ENCODE measurements around the gene CFAP74.

Gene CFAP74

DNA sequence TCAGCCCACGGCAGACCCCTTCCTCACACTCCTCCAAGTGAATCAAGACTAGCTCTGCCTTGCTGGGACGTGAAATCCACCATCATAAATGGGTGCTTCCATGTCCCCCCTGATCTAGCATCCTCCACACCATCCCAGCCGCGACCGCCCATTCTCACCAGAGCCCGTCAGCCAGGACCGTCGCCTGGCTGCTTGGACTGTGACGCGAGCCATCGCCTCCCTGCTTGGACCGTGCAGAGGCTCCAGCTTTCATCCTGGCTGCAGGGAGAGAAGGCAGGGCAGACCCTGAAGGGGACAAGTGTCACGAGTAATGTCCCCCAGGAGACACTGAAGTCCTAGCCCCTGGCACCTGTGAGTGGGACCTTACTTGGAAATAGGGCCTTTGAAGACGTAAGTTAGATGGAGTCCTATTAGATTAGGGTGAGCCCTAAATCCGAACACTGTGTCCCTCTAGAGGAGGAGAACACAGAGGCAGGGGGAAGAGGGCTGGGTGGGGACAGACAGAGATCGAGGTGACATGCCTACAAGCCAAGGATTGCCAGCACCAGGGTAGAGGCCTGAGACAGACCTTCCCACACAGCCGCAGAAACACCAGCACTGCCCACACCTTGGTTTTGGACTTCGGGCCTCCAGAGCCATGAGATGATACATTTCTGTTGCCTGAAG is 33.9 kb upstream of the CFAP74 start:
- H2BK5ac ChIP-seq (ENCODE audit: low read length), result no peak overlapping the region
- peaks cover 0 to 66% (median 0%) of the 10 kb centered on the region in 3 experiments for H3K27me3 ChIP-seq (ENCODE audit: control insufficient read depth in 3 of 3, insufficient read depth in 3 of 3, low read depth in 1 of 3, low read length in 3 of 3)
- peak overlapping the region; percentile 32 for H3K14ac ChIP-seq (ENCODE audit: low read length)
- H3K4me1 ChIP-seq (ENCODE audit: control insufficient read depth in 2 of 2, insufficient read depth in 1 of 2, low read depth in 1 of 2, low read length in 2 of 2), result peaks cover 0 to 6% of the 10 kb centered on the region in 2 donors
- no peak overlapping the region for H3K27ac ChIP-seq (replicated peaks; ENCODE audit: low read length)
- H2BK15ac ChIP-seq (ENCODE audit: low read length), result no peak overlapping the region
- no peak overlapping the region for H3K4me3 ChIP-seq (ENCODE audit: low read length in 2 of 2)
- no peak overlapping the region for H4K8ac ChIP-seq (ENCODE audit: low read depth, low read length)
- H2AFZ ChIP-seq (ENCODE audit: low read length), result no peak overlapping the region
- no peak overlapping the region for H3K4ac ChIP-seq (ENCODE audit: low read length)
- H2BK12ac ChIP-seq (ENCODE audit: low read length), result no peak overlapping the region
- H3K36me3 ChIP-seq (replicated peaks in 1 of 2; ENCODE audit: control insufficient read depth in 2 of 2, insufficient read depth in 2 of 2, low read length in 2 of 2), result no peaks in the 10 kb centered on the region
- WGBS, 2 donors (ENCODE audit: extremely low coverage in 2 of 2, insufficient read length in 2 of 2, insufficient replicate concordance in 1 of 2), result no CpG with 5 or more reads among the region's 18 CpGs
- H3K18ac ChIP-seq (ENCODE audit: low read length), result no peak overlapping the region
- H3K9ac ChIP-seq (ENCODE audit: low read depth, low read length, poor library complexity), result no peak overlapping the region
- H3K79me1 ChIP-seq (ENCODE audit: low read depth, low read length), result no peaks in the 10 kb centered on the region
- no peak overlapping the region for H3K23ac ChIP-seq (ENCODE audit: low read depth, low read length, poor library complexity)
- H2BK120ac ChIP-seq (ENCODE audit: low read depth, low read length), result no peak overlapping the region
- H2AK5ac ChIP-seq (ENCODE audit: low read depth, low read length), result no peak overlapping the region
- no peak overlapping the region for H4K91ac ChIP-seq (ENCODE audit: low read depth, low read length, poor library complexity)
- H3K4me2 ChIP-seq (ENCODE audit: insufficient read depth, low read length, poor library complexity, severe bottlenecking), result no peak overlapping the region
- H3K9me3 ChIP-seq (replicated peaks in 1 of 2; ENCODE audit: control insufficient read depth in 2 of 2, insufficient read depth in 1 of 2, low read depth in 1 of 2, low read length in 2 of 2), result no peaks in the 10 kb centered on the region
- DNase-seq (ENCODE audit: low spot score), result no peak

DNA sequence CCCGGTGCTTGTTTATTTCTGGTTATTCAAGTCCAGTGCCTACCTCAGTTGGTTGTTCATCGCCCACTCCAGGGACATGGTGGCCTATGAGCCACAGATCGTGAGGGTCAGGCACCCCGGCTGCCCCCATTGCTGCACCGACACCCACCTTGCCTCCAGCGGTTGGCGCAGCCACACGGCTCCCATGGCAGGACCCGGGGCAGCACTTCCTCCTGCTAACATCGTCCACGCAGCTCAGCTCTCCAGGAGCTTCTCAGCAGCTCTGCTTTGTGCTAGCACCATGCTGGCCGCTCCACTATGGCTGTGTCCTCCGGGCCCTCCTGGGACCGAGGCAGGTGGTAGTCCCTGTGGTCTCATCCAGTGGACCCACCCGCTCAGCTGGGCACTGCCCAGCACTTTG is 32.7 kb upstream of the CFAP74 start:
- Histone ChIP-seq H3K36me3 (replicated peaks in 1 of 2; ENCODE audit: control insufficient read depth in 2 of 2, insufficient read depth in 2 of 2, low read length in 2 of 2) (no peaks in the 10 kb centered on the region), H3K14ac (ENCODE audit: low read length) (no peak overlapping the region), H3K4me3 (ENCODE audit: low read length in 2 of 2) (no peak overlapping the region), H3K79me1 (ENCODE audit: low read depth, low read length) (no peaks in the 10 kb centered on the region), H3K4ac (ENCODE audit: low read length) (no peak overlapping the region), H3K9me3 (replicated peaks in 1 of 2; ENCODE audit: control insufficient read depth in 2 of 2, insufficient read depth in 1 of 2, low read depth in 1 of 2, low read length in 2 of 2) (no peaks in the 10 kb centered on the region), H2AFZ (ENCODE audit: low read length) (no peak overlapping the region), H3K4me2 (ENCODE audit: insufficient read depth, low read length, poor library complexity, severe bottlenecking) (no peak overlapping the region), H3K27me3 (ENCODE audit: control insufficient read depth in 3 of 3, insufficient read depth in 3 of 3, low read depth in 1 of 3, low read length in 3 of 3) (peaks cover 0 to 67% (median 0%) of the 10 kb centered on the region in 3 experiments), H2AK5ac (ENCODE audit: low read depth, low read length) (peak overlapping the region; percentile 89), H4K91ac (ENCODE audit: low read depth, low read length, poor library complexity) (no peak overlapping the region), H3K4me1 (ENCODE audit: control insufficient read depth in 2 of 2, insufficient read depth in 1 of 2, low read depth in 1 of 2, low read length in 2 of 2) (peaks cover 0 to 6% of the 10 kb centered on the region in 2 donors), H2BK12ac (ENCODE audit: low read length) (no peak overlapping the region), H3K9ac (ENCODE audit: low read depth, low read length, poor library complexity) (no peak overlapping the region), H3K27ac (replicated peaks; ENCODE audit: low read length) (no peak overlapping the region), H2BK15ac (ENCODE audit: low read length) (peak overlapping the region; percentile 9), H3K18ac (ENCODE audit: low read length) (peak overlapping the region; percentile 64), H4K8ac (ENCODE audit: low read depth, low read length) (no peak overlapping the region), H3K23ac (ENCODE audit: low read depth, low read length, poor library complexity) (peak overlapping the region; percentile 83), H2BK120ac (ENCODE audit: low read depth, low read length) (no peak overlapping the region), H2BK5ac (ENCODE audit: low read length) (no peak overlapping the region)
- no CpG with 5 or more reads among the region's 15 CpGs for WGBS, 2 donors (ENCODE audit: extremely low coverage in 2 of 2, insufficient read length in 2 of 2, insufficient replicate concordance in 1 of 2)
- no peak for DNase-seq (ENCODE audit: low spot score)

DNA sequence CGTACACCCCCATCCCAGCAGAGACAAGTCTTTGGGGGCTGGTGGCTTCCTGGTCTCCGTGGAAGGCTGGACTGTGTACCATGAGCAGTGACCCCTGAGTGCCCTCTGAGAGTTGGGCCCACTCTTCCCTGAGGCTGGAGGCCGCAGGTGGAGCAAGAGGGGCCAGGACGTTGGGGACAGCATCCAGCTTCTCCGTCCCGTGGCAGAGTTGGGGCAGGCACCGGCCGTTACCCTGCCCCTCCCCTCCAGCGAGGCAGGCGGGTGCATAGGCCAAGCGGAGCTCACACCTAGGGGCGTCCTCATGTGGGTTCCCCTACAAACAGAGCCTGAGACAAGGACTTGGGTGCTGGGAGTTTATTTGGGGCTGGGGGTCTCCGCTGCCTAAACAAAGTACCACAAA is 29.6 kb upstream of the CFAP74 start:
- Histone ChIP-seq H3K9me3 (replicated peaks in 1 of 2; ENCODE audit: control insufficient read depth in 2 of 2, insufficient read depth in 1 of 2, low read depth in 1 of 2, low read length in 2 of 2) (no peaks in the 10 kb centered on the region), H2AK5ac (ENCODE audit: low read depth, low read length) (no peak overlapping the region)

DNA sequence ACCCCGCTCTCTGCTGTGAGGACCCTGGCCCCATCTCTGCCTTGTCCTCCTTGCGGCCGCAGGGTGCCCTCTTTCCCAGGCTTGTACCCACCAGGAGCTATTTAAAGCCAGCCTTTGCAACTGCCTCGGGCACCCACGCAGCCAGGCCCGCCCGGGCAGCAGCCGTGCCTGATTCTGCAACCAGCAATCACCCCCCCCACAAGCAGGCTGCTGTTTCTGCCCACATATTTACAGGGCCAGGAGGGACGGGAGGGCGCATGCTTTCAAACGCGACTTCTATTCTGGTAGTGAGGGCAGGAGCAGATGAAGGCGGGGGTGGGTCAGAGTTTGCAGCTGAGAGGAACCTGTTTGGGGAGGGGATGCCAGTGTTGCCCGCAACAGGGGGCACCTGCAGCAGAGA is 29.2 kb upstream of the CFAP74 start:
- Histone ChIP-seq H2BK5ac (ENCODE audit: low read length) (no peak overlapping the region), H3K18ac (ENCODE audit: low read length) (peak overlapping the region; percentile 65), H3K4ac (ENCODE audit: low read length) (no peak overlapping the region), H4K91ac (ENCODE audit: low read depth, low read length, poor library complexity) (no peak overlapping the region), H2AK5ac (ENCODE audit: low read depth, low read length) (peak overlapping the region; percentile 37), H3K9ac (ENCODE audit: low read depth, low read length, poor library complexity) (no peak overlapping the region), H3K79me1 (ENCODE audit: low read depth, low read length) (no peaks in the 10 kb centered on the region), H3K4me3 (ENCODE audit: low read length in 2 of 2) (no peak overlapping the region), H4K8ac (ENCODE audit: low read depth, low read length) (no peak overlapping the region), H3K23ac (ENCODE audit: low read depth, low read length, poor library complexity) (no peak overlapping the region), H3K4me1 (ENCODE audit: control insufficient read depth in 2 of 2, insufficient read depth in 1 of 2, low read depth in 1 of 2, low read length in 2 of 2) (peaks cover 0 to 6% of the 10 kb centered on the region in 2 donors), H2BK120ac (ENCODE audit: low read depth, low read length) (peak overlapping the region; percentile 67), H3K27me3 (ENCODE audit: control insufficient read depth in 3 of 3, insufficient read depth in 3 of 3, low read depth in 1 of 3, low read length in 3 of 3) (peaks cover 0 to 61% (median 0%) of the 10 kb centered on the region in 3 experiments), H3K14ac (ENCODE audit: low read length) (no peak overlapping the region), H2BK12ac (ENCODE audit: low read length) (no peak overlapping the region), H3K27ac (replicated peaks; ENCODE audit: low read length) (no peak overlapping the region), H2BK15ac (ENCODE audit: low read length) (no peak overlapping the region), H3K4me2 (ENCODE audit: insufficient read depth, low read length, poor library complexity, severe bottlenecking) (no peak overlapping the region), H3K9me3 (replicated peaks in 1 of 2; ENCODE audit: control insufficient read depth in 2 of 2, insufficient read depth in 1 of 2, low read depth in 1 of 2, low read length in 2 of 2) (no peaks in the 10 kb centered on the region), H2AFZ (ENCODE audit: low read length) (no peak overlapping the region), H3K36me3 (replicated peaks in 1 of 2; ENCODE audit: control insufficient read depth in 2 of 2, insufficient read depth in 2 of 2, low read length in 2 of 2) (no peaks in the 10 kb centered on the region)
- DNase-seq (ENCODE audit: low spot score), result no peak
- no CpG with 5 or more reads among the region's 14 CpGs for WGBS, 2 donors (ENCODE audit: extremely low coverage in 2 of 2, insufficient read length in 2 of 2, insufficient replicate concordance in 1 of 2)

More for the DNA sequence above, 29.6 kb upstream of the CFAP74 start:
- Histone ChIP-seq H3K4me2 (ENCODE audit: insufficient read depth, low read length, poor library complexity, severe bottlenecking) (no peak overlapping the region), H3K36me3 (replicated peaks in 1 of 2; ENCODE audit: control insufficient read depth in 2 of 2, insufficient read depth in 2 of 2, low read length in 2 of 2) (no peaks in the 10 kb centered on the region), H4K91ac (ENCODE audit: low read depth, low read length, poor library complexity) (no peak overlapping the region), H3K18ac (ENCODE audit: low read length) (peak overlapping the region; percentile 54), H3K23ac (ENCODE audit: low read depth, low read length, poor library complexity) (peak overlapping the region; percentile 23), H2BK15ac (ENCODE audit: low read length) (peak overlapping the region; percentile 27), H3K27me3 (ENCODE audit: control insufficient read depth in 3 of 3, insufficient read depth in 3 of 3, low read depth in 1 of 3, low read length in 3 of 3) (peaks cover 0 to 63% (median 0%) of the 10 kb centered on the region in 3 experiments), H3K79me1 (ENCODE audit: low read depth, low read length) (no peaks in the 10 kb centered on the region), H2BK120ac (ENCODE audit: low read depth, low read length) (peak overlapping the region; percentile 67), H3K4ac (ENCODE audit: low read length) (peak overlapping the region; percentile 42), H2BK5ac (ENCODE audit: low read length) (no peak overlapping the region), H3K14ac (ENCODE audit: low read length) (no peak overlapping the region), H3K9ac (ENCODE audit: low read depth, low read length, poor library complexity) (no peak overlapping the region), H3K4me3 (ENCODE audit: low read length in 2 of 2) (no peak overlapping the region), H3K27ac (replicated peaks; ENCODE audit: low read length) (no peak overlapping the region), H3K4me1 (ENCODE audit: control insufficient read depth in 2 of 2, insufficient read depth in 1 of 2, low read depth in 1 of 2, low read length in 2 of 2) (peaks cover 0 to 6% of the 10 kb centered on the region in 2 donors), H2AFZ (ENCODE audit: low read length) (no peak overlapping the region), H4K8ac (ENCODE audit: low read depth, low read length) (no peak overlapping the region), H2BK12ac (ENCODE audit: low read length) (no peak overlapping the region)
- no peak for DNase-seq (ENCODE audit: low spot score)
- no CpG with 5 or more reads among the region's 13 CpGs for WGBS, 2 donors (ENCODE audit: extremely low coverage in 2 of 2, insufficient read length in 2 of 2, insufficient replicate concordance in 1 of 2)

Measured in neuronal stem cell (in vitro differentiated cells).